Measurements from ENCODE around the gene PARP8.

PARP8 gene

GRCh38 chr5:50843091-50843490, 176.7 kb downstream of the PARP8 start:
- H3K4me3 ChIP-seq (ENCODE audit: low read depth, low read length), result no peak overlapping the region
- no peak for TF ChIP-seq CTCF (IDR thresholded peaks at IDR 0.05; ENCODE audit: low read depth, low read length)

- no peak for TF ChIP-seq CTCF (IDR thresholded peaks at IDR 0.05; ENCODE audit: low read depth, low read length)
- H3K4me3 ChIP-seq (ENCODE audit: low read depth, low read length), result no peak overlapping the region
Observed at GRCh38 chr5:50846261-50846660, 179.8 kb downstream of the PARP8 start.

GRCh38 chr5:50849554-50849953, 183.1 kb downstream of the PARP8 start:
- TF ChIP-seq CTCF (IDR thresholded peaks at IDR 0.05; ENCODE audit: low read depth, low read length), result no peak

GRCh38 chr5:50853151-50853550, 186.7 kb downstream of the PARP8 start:
- H3K4me3 ChIP-seq (ENCODE audit: low read depth, low read length), result no peak overlapping the region
- no peak for TF ChIP-seq CTCF (IDR thresholded peaks at IDR 0.05; ENCODE audit: low read depth, low read length)

More at GRCh38 chr5:50849554-50849953, 183.1 kb downstream of the PARP8 start:
- H3K4me3 ChIP-seq (ENCODE audit: low read depth, low read length), result no peak overlapping the region

GRCh38 chr5:50854082-50854481, 187.6 kb downstream of the PARP8 start:
- TF ChIP-seq CTCF (IDR thresholded peaks at IDR 0.05; ENCODE audit: low read depth, low read length), result no peak
- no peak overlapping the region for H3K4me3 ChIP-seq (ENCODE audit: low read depth, low read length)

GRCh38 chr5:50855001-50855400, 188.6 kb downstream of the PARP8 start:
- TF ChIP-seq CTCF (IDR thresholded peaks at IDR 0.05; ENCODE audit: low read depth, low read length), result no peak
- H3K4me3 ChIP-seq (ENCODE audit: low read depth, low read length), result no peak overlapping the region

GRCh38 chr5:50856401-50857119, 190.1 kb downstream of the PARP8 start:
- H3K4me3 ChIP-seq (ENCODE audit: low read depth, low read length), result no peak overlapping the region
- TF ChIP-seq CTCF (IDR thresholded peaks at IDR 0.05; ENCODE audit: low read depth, low read length), result no peak
